SW 1271 (cell line): ENCODE measurements around the gene HAPLN1.

ENCODE experiments used
- DNase-seq, 2 experiments: peaks; one replicate each; lab custom pipeline; 2025; lab: John Stamatoyannopoulos, UW

HAPLN1 gene

GRCh38 chr5:83641946-83642345 lies 78.7 kb downstream of the HAPLN1 start:
- no peak for DNase-seq

- no peak for DNase-seq
Observed at GRCh38 chr5:83639911-83640310, 80.7 kb downstream of the HAPLN1 start.

- DNase-seq, result no peak
Observed at GRCh38 chr5:83636156-83636555, 84.5 kb downstream of the HAPLN1 start.

- no peak for DNase-seq
Observed at GRCh38 chr5:83633285-83633684, 87.4 kb downstream of the HAPLN1 start.

- DNase-seq, result peak; percentile 39 to 86
Observed at GRCh38 chr5:83632874-83633273, 87.8 kb downstream of the HAPLN1 start.

- DNase-seq, result no peak
Observed at GRCh38 chr5:83628360-83628759, 92.3 kb downstream of the HAPLN1 start.

GRCh38 chr5:83614841-83615240 lies 105.8 kb downstream of the HAPLN1 start:
- no peak for DNase-seq

- peak; percentile 1 to 47 for DNase-seq
Observed at GRCh38 chr5:83608122-83608521, 112.5 kb downstream of the HAPLN1 start.

GRCh38 chr5:83595217-83595616 lies 125.4 kb downstream of the HAPLN1 start:
- peak in 1 of 2 experiments; percentile 15 for DNase-seq

GRCh38 chr5:83590966-83591365 lies 129.7 kb downstream of the HAPLN1 start:
- no peak for DNase-seq

GRCh38 chr5:83589786-83590185 lies 130.9 kb downstream of the HAPLN1 start:
- DNase-seq, result no peak
